Heart left ventricle (tissue), 16 donors: ENCODE measurements around the gene KCNC1. TPM values are rescaled to one million over a fixed set of nuclear protein-coding genes. Genes with fewer than 3 reads are reported as not detected.

Source experiments
- ATAC-seq, 4 donors: fragments of 200-7000 bp; cut with Tn5 transposase; one replicate each; pipeline ENCODE4 v1.9.1; 2020 to 2022; ENCODE audit warnings: moderate library complexity in 4 of 4, mild to moderate bottlenecking in 3 of 4, moderate number of reproducible peaks in 1 of 4
- DNase-seq, 5 donors: peaks; one replicate each; pipeline ENCODE4 v3.0.0-alpha.2; 2020
- H3K27ac ChIP-seq, 12 donors: fragments of 200-600 bp; sonication (generic) in 4 of 12; one replicate each; pipeline versions ENCODE4 v1.5.0 to v1.8.0; 2016 to 2022; ENCODE audit warnings: mild to moderate bottlenecking in 2 of 12
- H3K27me3 ChIP-seq, 9 donors: fragments of 200-600 bp; sonication (generic) in 2 of 9; one replicate each; pipeline versions ENCODE4 v1.5.1 to v1.8.0; 2016 to 2022; ENCODE audit warnings: mild to moderate bottlenecking in 3 of 9
- H3K36me3 ChIP-seq, 9 donors: fragments of 200-600 bp; sonication (generic) in 2 of 9; one replicate each; pipeline versions ENCODE4 v1.5.0 to v1.8.0; 2018 to 2022; ENCODE audit warnings: mild to moderate bottlenecking in 2 of 9
- H3K4me1 ChIP-seq, 12 donors: fragments of 200-600 bp; sonication (generic) in 4 of 12; one replicate each; pipeline versions ENCODE4 v1.5.0 to v1.8.0; 2016 to 2022; ENCODE audit warnings: mild to moderate bottlenecking in 3 of 12
- H3K4me3 ChIP-seq, 12 donors: fragments of 200-600 bp; sonication (generic) in 4 of 12; one replicate each; pipeline versions ENCODE4 v1.5.0 to v1.8.0; 2017 to 2022; ENCODE audit warnings: mild to moderate bottlenecking in 9 of 12, moderate library complexity in 4 of 12
- H3K9me3 ChIP-seq, 12 donors: fragments of 200-600 bp; sonication (generic) in 4 of 12; one replicate each; pipeline versions ENCODE4 v1.5.0 to v1.8.0; 2016 to 2022; ENCODE audit warnings: mild to moderate bottlenecking in 1 of 12
- POLR2A ChIP-seq, 2 donors: fragments of 450-650 bp; IDR thresholded peaks; one replicate each; pipeline ENCODE4 v1.6.1; 2017; ENCODE audit warnings: antibody characterized with exemption in 2 of 2, mild to moderate bottlenecking in 2 of 2, moderate library complexity in 2 of 2
- WGBS, 4 donors: extraction: QIAGEN DNeasy Blood & Tissue Kit in 2 of 4; methylation state at CpG; one replicate each; pipeline versions ENCODE4 v1.1.5 to v1.1.7; 2013 to 2018; 5-methylcytosine and 5-hydroxymethylcytosine counted together
- intact Hi-C, 10 donors: fragments of 100-400 bp; cut with DNase I; formaldehyde crosslinking; loops; one replicate each; pipeline versions ENCODE4 v1.11.1 to v1.14.2; 2022
- polyA plus RNA-seq, 2 donors: library from polyadenylated mRNA; stranded (reverse); fragments of 200-250 nt; gene quantifications; one replicate each; pipeline ENCODE4 v1.2.3, GENCODE V29; 2013
- total RNA-seq, 9 donors: library from RNA; depleted of rRNA in 2 of 9; stranded (reverse); fragments of >200 nt in 2 of 9; fragmentation: NEBNext Ultra II Directional in 3 of 9; extraction: Animal tissue kit (Norgen Biotek cat#: 25700) in 3 of 9; gene quantifications; one replicate each; pipeline versions ENCODE4 v1.1.0 to v1.2.4, GENCODE V29; 2016 to 2023
- TF ChIP-seq, protein P1 (sequence below), 12 donors: fragments of 200-600 bp; sonication (generic) in 4 of 12; IDR thresholded peaks; one replicate each; pipeline versions ENCODE4 v1.5.0 to v1.8.0; 2018 to 2022; ENCODE audit warnings: antibody characterized with exemption in 12 of 12, mild to moderate bottlenecking in 5 of 12
- donor health status: ischemic (EF 13 %, LVEDD 7.1; RV severe dilation, severe dysfunction).
- donor health status: healthy with polysubstance abuse.
- donor health status: DM: no; HTN: yes; CAD: no.
- donor health status: DM: no; HTN: no; CAD: no.
- donor health status: ischemic (EF 25% LVEDD 6.9; RV normal size, moderate dysfunction).
- donor health status: ischemic (EF 25% LVEDD 5.7; RV mildly dilated, moderate dysfunction).
- donor health status: healthy.
- donor health status: DM: yes; HTN: yes; CAD: no.
- donor health status: ischemic (EF 35%, LVEDD 5.7; RV mildly dilated, moderate dysfunction).
- donor health status: nonischemic (EF 11% LVEDD 7.7; RV severe dilation, severe dysfunction).
- donor health status: DM: yes; HTN: yes; CAD: no.
- donor health status: PGD.
- donor health status: ischemic (EF 29% LVEDD 5.4; RV normal size, mild dysfunction).
- donor health status: nonischemic (EF 23%, LVEDD 6.1; RV moderate dilation, normal function).

KCNC1 gene
- total and polyA plus RNA-seq, 11 donors = 0.02 to 0.25 (median 0.05) TPM; not detected in 8

DNA sequence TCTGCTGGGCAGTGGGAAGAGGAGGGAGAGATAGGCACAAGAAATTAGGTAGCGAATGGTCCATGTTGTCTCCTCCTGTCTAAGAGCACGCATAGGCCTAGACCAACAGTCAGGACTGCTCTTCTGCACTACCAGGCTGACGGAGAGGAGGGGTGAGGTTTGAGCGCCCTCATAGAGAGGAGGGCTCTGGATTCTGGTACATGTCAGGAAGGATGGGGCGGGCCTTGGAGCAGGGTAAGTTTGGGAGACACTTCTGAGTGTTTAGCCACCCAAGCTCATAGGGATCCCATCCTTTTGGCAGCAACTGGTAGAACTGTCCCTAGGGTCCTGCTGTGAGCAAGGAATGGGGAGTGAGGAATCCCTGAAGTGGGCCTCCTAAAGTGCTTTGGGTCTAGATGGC lies 60.4 kb downstream of the KCNC1 start:
- no peaks in the 10 kb centered on the region for H3K36me3 ChIP-seq
- no peaks in the 10 kb centered on the region for H3K9me3 ChIP-seq
- ATAC-seq (no peak), DNase-seq (no peak)
- WGBS, 4 donors = 94 to 99% (median 98%) methylated on average over 5 of the region's 5 CpGs
- no peak overlapping the region for H3K4me3 ChIP-seq
- peaks cover 0 to 18% (median 3%) of the 10 kb centered on the region in 12 donors for H3K4me1 ChIP-seq
- intact Hi-C loops = no loop called here
- H3K27me3 ChIP-seq = no peaks in the 10 kb centered on the region
- TF ChIP-seq POLR2A (IDR thresholded peaks at IDR 0.05) = no peak
- TF ChIP-seq, protein P1, sequence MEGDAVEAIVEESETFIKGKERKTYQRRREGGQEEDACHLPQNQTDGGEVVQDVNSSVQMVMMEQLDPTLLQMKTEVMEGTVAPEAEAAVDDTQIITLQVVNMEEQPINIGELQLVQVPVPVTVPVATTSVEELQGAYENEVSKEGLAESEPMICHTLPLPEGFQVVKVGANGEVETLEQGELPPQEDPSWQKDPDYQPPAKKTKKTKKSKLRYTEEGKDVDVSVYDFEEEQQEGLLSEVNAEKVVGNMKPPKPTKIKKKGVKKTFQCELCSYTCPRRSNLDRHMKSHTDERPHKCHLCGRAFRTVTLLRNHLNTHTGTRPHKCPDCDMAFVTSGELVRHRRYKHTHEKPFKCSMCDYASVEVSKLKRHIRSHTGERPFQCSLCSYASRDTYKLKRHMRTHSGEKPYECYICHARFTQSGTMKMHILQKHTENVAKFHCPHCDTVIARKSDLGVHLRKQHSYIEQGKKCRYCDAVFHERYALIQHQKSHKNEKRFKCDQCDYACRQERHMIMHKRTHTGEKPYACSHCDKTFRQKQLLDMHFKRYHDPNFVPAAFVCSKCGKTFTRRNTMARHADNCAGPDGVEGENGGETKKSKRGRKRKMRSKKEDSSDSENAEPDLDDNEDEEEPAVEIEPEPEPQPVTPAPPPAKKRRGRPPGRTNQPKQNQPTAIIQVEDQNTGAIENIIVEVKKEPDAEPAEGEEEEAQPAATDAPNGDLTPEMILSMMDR (IDR thresholded peaks at IDR 0.05) = no peak
- H3K27ac ChIP-seq = no peak overlapping the region

DNA sequence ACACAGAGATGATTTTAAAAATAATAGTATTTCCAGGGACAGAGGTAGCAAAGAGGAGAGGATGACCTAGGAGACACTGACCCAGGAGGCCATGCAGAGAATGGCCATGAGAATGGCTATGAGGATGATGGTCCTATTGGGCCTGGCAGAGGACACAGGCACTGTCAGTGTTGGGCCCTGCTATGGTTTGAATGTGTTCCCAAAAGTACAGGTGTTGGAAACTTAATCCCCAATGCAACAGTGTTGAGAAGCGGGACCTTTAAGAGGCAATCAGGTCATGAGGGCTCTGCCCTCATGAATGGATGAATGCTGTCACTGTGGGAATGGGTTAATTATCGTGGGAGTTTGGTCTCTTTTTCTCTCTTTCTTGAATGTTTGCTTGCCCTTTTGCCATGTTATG lies 61.6 kb downstream of the KCNC1 start:
- H3K27ac ChIP-seq = no peak overlapping the region
- H3K4me1 ChIP-seq = peaks cover 0 to 18% (median 6%) of the 10 kb centered on the region in 12 donors
- intact Hi-C loops = no loop called here
- ATAC-seq (no peak), DNase-seq (no peak)
- no peaks in the 10 kb centered on the region for H3K36me3 ChIP-seq
- no peak for TF ChIP-seq POLR2A (IDR thresholded peaks at IDR 0.05)
- TF ChIP-seq, protein P1 (IDR thresholded peaks at IDR 0.05) = no peak
- H3K4me3 ChIP-seq = no peak overlapping the region
- 94 to 97% (median 95%) methylated on average over 2 of the region's 2 CpGs for WGBS, 4 donors
- no peaks in the 10 kb centered on the region for H3K9me3 ChIP-seq
- H3K27me3 ChIP-seq = no peaks in the 10 kb centered on the region

DNA sequence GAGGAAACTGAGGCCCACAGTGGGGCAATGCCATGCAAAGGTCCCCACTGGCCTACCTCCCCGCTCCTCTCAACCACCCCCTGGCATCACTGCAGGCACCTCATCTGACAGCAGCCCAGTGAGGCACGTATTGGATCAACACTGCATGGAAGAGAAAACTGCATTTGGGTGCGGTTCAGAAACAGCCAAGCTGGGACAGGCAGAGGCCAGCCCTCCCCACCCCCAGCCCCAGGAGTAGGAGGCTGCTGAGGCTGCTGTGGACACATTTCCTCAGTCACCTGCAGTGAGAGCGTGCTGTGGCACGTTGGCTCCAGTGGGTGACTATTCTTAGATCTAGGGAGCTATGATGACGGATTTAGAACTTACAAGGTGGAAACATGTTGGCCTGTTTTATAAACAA lies 63.7 kb downstream of the KCNC1 start:
- DNase-seq (peak in 4 of 5 donors; percentile 41 to 80 (median 58)), ATAC-seq (peak; percentile 90 to 97 (median 92))

DNA sequence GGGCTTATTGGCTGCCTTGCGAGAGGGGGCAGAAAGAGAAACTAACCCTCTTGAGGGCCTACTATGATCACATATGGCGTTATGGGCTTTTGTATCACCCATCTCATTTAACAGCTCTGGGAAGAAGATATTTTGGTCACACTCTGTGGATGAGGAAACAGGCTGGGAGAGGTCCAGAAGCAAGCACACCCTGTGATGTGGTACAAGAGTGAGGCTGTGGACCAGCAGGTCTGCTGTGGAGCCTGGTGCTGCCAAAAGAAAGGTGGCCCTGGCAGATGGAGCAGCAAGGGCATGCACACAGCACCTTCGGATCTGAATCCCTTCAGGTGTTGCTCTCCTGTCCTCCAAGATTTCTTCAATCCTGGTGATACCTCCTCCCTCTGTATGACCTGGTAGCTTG lies 64.1 kb downstream of the KCNC1 start:
- no peak overlapping the region for H3K4me3 ChIP-seq
- TF ChIP-seq POLR2A (IDR thresholded peaks at IDR 0.05) = no peak
- TF ChIP-seq, protein P1 (IDR thresholded peaks at IDR 0.05) = no peak
- no peaks in the 10 kb centered on the region for H3K36me3 ChIP-seq
- peaks cover 0 to 18% (median 6%) of the 10 kb centered on the region in 12 donors for H3K4me1 ChIP-seq
- no peaks in the 10 kb centered on the region for H3K27me3 ChIP-seq
- ATAC-seq (peak; percentile 62 to 89 (median 82)), DNase-seq (peak in 2 of 5 donors; percentile 49 to 63)
- peak overlapping the region in 11 of 12 donors; percentile 32 to 75 (median 68) for H3K27ac ChIP-seq
- intact Hi-C loops = no loop called here
- no peaks in the 10 kb centered on the region for H3K9me3 ChIP-seq
- 65 to 82% (median 73%) methylated on average over 2 to 3 of the region's 3 CpGs for WGBS, 4 donors

More for the DNA sequence above, 63.7 kb downstream of the KCNC1 start:
- Histone ChIP-seq H3K4me3 (no peak overlapping the region), H3K27ac (peak overlapping the region in 11 of 12 donors; percentile 32 to 75 (median 68)), H3K9me3 (no peaks in the 10 kb centered on the region), H3K4me1 (peaks cover 0 to 18% (median 6%) of the 10 kb centered on the region in 12 donors), H3K27me3 (no peaks in the 10 kb centered on the region), H3K36me3 (no peaks in the 10 kb centered on the region)
- 52 to 63% (median 59%) methylated on average over 6 of the region's 6 CpGs for WGBS, 4 donors
- intact Hi-C loops = no loop called here
- TF ChIP-seq, protein P1 (IDR thresholded peaks at IDR 0.05) = no peak
- TF ChIP-seq POLR2A (IDR thresholded peaks at IDR 0.05) = no peak
